HG03432 (cell line): Measurements from ENCODE around the gene FRMD7.
"Not testable (repeated sequence)": the region's sequence is repeated elsewhere in the genome, so short reads cannot be mapped to it uniquely, and the experiment has no call there.

ENCODE experiments used
- ATAC-seq: cut with Tn5 transposase; IDR thresholded peaks from one replicate; pipeline ENCODE4 v1.9.1; 2021; ENCODE audit warnings: mild to moderate bottlenecking, moderate library complexity; ENCODE audit not compliant: unreplicated experiment

FRMD7 gene

GRCh38 chrX:132093239-132093860 lies 34.5 kb downstream of the FRMD7 start:
- ATAC-seq, result no peak

DNA sequence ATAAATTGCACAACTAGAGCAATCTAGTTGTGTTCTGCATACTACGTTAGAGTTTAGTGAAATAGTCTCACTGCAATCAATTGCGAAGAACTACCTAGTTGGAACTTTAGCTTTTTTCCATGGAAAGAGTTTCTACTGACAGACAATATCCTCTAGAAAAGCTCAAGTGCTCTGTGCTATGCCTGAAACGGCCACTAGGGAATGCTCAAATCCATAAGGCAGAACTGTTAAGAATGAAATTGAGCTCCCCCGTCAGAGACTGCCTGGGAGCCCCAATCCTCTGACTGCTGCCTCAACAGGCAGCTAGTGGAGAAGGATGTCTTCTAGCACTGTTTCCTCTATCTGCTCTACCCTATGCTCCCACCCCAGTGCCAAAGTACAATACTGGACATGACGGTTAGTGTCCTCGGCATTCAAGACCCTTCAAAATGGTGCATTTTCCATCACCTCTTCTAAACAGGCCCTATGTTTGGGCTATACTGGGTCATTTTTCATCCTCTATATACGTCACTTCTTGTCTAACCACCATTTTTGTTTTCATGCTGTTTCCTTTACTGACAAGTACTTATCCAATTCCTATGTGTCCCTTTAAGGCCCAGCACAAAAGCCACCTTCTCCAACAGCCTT lies 35.3 kb downstream of the FRMD7 start:
- peak; percentile 87 for ATAC-seq

GRCh38 chrX:132090403-132091159 lies 37.2 kb downstream of the FRMD7 start:
- no peak for ATAC-seq

GRCh38 chrX:132088864-132089263 lies 39.0 kb downstream of the FRMD7 start:
- no peak for ATAC-seq

GRCh38 chrX:132086672-132087071 lies 41.1 kb downstream of the FRMD7 start:
- ATAC-seq, result no peak

- ATAC-seq, result no peak
Measured at GRCh38 chrX:132085786-132086185, 42.0 kb downstream of the FRMD7 start.

DNA sequence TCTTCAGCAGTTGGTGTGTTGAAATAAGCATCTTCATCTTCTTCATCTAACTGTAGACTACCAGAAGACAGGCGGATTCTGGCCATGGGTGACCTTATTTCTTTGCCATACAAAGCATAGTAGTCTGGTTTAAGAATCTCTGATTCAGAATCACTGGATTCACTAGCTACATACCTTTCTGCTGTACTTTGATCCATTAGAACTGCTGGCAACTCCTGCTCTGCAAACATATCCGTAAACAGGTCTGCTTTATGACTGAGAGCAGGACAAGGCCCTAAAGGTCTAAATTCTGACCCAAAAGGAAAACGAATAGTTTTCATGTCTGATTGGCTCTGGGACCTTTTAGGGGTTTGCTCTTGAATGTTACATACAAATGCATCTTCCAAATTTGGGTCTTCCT lies 49.9 kb downstream of the FRMD7 start:
- ATAC-seq, result no peak

DNA sequence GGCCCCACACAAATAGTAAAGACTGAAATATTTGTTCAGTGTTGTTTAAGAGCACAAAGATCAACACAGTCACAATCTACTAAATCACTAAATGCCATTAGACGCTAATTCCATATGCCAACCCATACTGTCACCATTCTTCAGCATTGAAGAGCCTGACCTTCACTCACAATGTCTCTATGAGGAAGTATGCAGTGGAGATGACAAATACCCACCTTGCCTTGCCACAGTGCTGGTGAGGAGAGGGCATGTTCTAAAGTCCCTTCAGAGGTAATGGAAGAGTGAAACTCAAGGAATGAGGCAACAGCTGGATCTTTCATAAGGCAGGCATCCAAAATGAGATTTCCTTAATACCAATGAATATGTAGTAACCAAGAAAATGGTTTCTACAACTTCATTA lies 50.4 kb downstream of the FRMD7 start:
- ATAC-seq, result no peak

GRCh38 chrX:132071254-132071653 lies 56.6 kb downstream of the FRMD7 start:
- no peak for ATAC-seq

DNA sequence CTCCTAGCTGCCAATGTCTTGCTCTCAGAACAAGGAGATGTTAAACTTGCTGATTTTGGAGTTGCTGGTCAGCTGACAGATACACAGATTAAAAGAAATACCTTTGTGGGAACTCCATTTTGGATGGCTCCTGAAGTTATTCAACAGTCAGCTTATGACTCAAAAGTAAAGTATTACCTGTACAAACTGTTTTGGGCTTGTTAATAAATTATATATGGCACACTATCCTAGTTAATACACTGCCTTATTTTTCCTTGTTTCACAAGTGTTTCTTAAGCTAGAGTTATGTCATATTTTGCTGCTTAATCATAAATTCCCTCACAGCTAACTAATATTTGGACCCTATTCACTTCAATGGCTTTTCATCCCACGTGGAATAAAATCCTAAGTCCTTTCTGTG lies 59.4 kb downstream of the FRMD7 start:
- no peak for ATAC-seq

DNA sequence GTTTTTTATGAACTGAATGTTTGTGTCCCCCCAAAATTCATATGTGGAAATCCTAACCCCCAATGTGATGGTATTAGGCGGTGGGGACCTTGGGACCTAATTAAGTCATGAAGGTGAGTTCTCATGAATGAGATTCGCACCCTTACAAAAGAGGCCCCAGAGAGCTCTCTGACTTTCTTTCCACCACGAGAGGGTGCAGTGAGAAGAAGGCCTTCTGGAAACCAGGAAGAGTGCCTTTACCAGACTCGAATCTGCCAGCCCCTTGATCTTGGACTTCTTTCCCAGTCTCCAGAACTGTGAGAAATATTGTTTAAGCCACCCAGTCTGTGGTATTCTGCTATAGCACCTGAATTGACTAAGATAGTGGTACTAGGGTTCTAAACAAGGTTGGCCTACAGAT lies 64.0 kb downstream of the FRMD7 start:
- no peak for ATAC-seq

GRCh38 chrX:132063334-132063733 lies 64.5 kb downstream of the FRMD7 start:
- no peak for ATAC-seq

DNA sequence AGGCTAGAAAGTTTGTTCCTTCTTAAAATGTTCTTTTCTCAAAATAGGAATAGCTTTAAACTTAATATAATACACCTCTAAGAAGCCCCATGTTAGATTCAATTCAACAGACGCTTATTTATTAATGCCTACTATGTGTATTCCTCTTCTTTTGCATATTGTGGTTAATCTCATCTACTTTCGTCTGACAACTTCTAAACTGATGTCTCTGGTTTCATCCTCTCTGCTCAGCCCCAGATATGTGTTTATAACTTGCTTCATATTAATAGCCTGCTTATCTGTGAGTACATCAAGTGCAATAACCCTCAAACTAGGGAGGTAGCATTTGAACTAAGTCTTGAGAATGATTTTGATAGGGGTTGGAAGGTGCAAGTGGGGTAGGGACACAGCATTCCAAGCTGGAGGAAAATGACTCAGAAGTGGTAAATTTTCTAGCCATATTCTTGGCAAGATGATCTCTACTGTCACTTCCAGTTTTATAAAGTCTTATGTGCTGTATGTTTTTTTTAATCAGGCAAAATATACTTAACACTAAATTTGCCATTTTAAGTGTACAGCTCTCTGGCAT lies 67.8 kb downstream of the FRMD7 start:
- ATAC-seq, result peak; percentile 53

- ATAC-seq, result no peak
Measured at GRCh38 chrX:132058975-132059374, 68.8 kb downstream of the FRMD7 start.

GRCh38 chrX:132058050-132058449 lies 69.8 kb downstream of the FRMD7 start:
- ATAC-seq, result no peak

DNA sequence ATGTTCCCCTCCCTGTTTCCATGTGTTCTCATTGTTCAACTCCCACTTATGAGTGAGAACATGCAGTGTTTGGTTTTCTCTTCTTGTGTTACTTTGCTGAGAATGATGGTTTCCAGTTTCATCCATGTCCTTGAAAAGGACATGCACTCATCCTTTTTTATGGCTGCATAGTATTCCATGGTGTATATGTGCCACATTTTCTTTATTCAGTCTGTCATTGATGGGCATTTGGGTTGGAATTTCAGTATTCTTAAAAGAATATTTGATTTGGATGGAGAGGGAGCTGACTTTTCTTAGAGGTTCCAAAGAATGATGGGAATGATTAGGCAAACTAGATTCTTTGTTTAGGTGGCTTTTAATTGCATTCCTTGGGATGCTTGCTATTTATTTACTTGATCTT lies 76.0 kb downstream of the FRMD7 start:
- ATAC-seq, result not testable (repeated sequence)

GRCh38 chrX:132046533-132046932 lies 81.3 kb downstream of the FRMD7 start:
- no peak for ATAC-seq

GRCh38 chrX:132045456-132045855 lies 82.4 kb downstream of the FRMD7 start:
- no peak for ATAC-seq

GRCh38 chrX:132044953-132045352 lies 82.9 kb downstream of the FRMD7 start:
- ATAC-seq, result no peak

DNA sequence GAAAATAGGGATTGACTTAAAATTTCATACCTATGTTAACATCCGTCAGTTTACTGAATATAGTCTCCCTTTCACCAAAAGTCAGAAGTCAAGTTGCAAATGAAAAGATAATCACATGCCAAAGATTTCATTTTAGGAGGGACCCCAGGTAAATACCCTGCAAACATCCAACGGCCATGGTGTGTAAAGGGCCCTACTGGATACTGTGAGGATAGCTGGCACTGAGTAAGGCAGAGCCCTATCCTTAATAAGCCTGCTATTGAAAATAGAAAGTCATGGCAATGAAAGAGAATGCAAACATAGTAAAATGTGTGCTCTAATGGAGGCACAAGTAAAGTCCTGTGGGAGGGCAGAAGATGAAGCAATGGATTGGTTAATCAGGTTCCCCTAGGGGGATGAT lies 83.8 kb downstream of the FRMD7 start:
- no peak for ATAC-seq

DNA sequence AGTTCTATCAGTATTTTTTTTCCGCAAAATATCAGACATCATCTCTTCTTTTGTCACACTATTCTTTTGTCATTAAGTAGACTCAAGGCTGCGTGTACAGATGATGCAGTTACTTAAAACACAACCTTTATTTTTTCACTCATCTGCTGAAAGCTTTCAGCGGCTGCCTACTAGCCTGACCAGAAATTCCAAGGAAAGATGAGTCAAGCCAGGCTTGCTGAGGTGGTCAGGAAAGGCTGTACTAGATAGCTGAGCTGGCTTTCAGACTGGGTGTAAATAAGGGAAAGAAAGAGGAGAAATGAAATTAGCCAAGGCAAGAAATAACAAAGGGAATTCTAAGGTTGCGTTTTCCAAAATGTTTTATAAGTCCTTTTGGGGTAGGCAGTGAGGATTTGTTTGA lies 86.8 kb downstream of the FRMD7 start:
- ATAC-seq, result no peak

- ATAC-seq, result no peak
Measured at GRCh38 chrX:132040066-132040465, 87.8 kb downstream of the FRMD7 start.
